HG03521 (cell line): Measurements from ENCODE around the gene BCAN.
A peak's percentile ranks its signal among the peaks of the same experiment; 100 is the strongest.

Source experiments
- ATAC-seq: cut with Tn5 transposase; IDR thresholded peaks from one replicate; pipeline ENCODE4 v1.9.1; 2021; ENCODE audit warnings: mild to moderate bottlenecking, moderate library complexity; ENCODE audit not compliant: unreplicated experiment

Gene BCAN

GRCh38 chr1:156659988-156660751 lies 18.3 kb downstream of the BCAN start:
- ATAC-seq = peak; percentile 77

- ATAC-seq = no peak
Measured at GRCh38 chr1:156660752-156661112, 18.8 kb downstream of the BCAN start.

- ATAC-seq = no peak
Measured at GRCh38 chr1:156662005-156662799, 20.3 kb downstream of the BCAN start.

DNA sequence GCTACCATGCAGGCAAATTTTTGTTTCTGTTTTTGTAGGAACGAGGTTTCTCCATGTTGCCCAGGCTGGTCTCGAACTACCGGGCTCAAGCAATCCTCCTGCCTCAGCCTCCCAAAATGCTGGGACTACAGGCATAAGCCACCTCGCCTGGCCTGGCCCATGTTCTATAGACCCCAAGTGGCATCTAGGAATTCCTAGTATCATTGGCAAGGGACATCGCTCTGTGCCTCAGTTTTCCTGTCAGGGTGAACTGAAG lies 20.8 kb downstream of the BCAN start:
- ATAC-seq = no peak

GRCh38 chr1:156663178-156663577 lies 21.3 kb downstream of the BCAN start:
- ATAC-seq = no peak

GRCh38 chr1:156664046-156664766 lies 22.3 kb downstream of the BCAN start:
- no peak for ATAC-seq

GRCh38 chr1:156664767-156665411 lies 23.0 kb downstream of the BCAN start:
- ATAC-seq = no peak

DNA sequence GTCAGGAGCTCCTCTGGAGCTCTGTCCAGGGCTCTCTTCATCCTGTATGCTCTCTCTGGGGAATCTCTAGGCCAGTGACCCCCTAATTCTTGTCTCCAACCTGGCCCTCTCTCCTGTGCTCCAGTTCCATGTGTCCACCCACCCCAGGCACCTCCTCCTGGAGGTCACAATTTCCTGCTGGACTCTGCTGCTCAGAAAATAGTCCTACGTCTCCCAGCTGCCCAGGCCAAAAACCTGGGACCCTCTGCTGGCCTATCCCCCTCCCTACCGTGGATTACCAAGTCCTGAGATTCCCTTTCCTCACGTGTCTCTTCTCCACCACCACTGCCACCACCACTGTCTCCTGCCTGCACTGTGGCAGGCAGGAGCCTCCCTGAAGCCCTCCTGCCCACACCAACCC lies 23.6 kb downstream of the BCAN start:
- no peak for ATAC-seq

GRCh38 chr1:156666862-156667609 lies 25.1 kb downstream of the BCAN start:
- ATAC-seq = no peak

DNA sequence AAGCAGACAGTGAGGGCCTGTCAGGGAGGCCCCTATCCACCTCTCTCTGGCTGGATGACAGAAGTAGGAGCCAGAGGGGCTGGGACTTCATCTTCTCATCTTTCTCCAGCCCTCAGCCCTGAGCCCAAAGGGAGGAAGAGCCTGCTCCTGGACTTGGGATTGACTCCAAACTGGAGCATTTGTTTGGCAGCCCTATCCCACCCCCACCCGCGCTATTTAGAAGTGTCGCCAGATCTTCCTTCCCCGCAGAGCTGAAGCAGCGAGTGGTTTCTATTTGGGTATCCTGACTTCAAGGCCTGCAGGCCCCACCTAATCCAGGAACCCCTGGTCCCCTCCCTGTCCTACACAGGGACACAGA lies 25.7 kb downstream of the BCAN start:
- no peak for ATAC-seq

GRCh38 chr1:156667968-156668709 lies 26.2 kb downstream of the BCAN start:
- no peak for ATAC-seq

DNA sequence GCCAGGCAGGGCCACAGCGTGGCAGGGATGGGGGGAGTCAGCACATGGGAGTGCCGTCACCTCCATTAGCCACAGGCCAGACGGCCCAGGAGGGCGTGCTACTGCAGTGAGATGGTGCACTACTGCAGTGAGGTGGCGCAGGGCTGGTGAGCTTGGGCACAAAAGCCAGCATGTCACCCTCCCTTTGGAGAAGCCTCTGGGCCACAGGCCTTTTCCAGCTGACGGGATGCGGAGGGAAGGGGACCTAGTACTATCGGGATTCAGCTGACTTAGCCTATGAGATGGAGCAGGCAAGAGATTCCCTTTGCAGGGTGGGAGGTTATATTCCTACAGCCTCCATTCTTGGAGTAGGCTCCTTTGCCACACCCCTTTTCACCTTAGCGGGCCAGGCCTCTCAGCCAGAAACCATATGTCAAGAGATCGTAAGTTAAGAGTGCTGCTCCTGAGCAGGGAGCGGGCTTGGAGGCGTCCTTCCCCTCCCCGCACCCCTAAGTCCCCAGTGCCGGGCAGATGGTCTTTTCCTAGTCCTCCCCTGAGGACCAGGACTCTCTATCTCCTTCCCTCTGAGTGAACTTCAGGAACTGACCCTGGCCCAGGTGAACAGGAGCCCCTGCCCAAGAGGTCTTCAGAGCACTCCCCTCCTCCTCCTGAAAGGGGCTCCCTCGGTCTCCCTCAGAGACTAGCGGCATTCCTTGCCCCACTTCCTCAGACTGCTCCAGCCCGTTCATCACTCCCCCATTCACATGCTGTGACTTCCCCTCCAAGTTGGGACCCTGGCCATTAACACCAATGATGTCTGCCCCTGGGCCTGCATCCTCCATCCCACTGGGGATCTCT lies 27.1 kb downstream of the BCAN start:
- no peak for ATAC-seq

GRCh38 chr1:156669794-156670193 lies 27.9 kb downstream of the BCAN start:
- ATAC-seq = no peak

DNA sequence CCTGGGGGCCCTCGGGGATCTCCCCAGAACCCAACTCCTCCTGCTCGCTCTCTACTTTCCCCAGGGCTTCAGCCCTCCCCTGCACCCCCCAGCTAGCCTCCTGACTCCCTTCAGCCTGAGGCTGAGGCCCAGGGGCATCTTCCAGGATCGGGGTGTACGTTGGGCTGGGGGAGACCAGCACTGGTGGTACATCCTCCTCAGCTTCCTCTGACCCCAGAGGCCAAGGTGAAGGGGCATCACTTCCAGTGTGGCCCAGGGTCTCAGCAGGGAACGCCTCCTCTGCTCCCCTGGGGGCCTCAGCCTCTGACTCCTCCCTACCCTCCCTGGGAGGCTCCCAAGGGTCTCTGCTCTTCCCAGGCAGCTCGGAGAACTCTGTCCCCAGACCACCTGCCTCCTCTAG lies 28.4 kb downstream of the BCAN start:
- no peak for ATAC-seq

DNA sequence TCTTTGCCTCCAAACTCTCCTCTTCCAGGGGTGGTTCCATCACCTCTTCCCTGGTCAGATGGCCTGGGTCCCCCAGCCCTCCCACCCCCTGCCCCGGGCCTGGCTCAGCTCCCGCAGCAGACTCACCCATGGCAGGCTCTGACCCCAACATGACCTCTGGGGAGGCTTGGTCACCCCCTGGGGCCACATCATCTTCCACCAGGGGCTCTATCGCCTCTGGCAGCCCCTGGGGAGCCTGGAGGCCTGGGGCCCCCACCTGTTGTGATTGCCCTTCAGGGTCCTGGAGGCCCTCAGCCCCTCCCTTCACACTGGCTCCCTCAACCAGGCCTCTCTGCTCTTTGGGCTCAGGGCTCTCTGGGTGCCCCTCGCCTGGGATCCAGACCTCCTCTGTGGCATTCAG lies 28.9 kb downstream of the BCAN start:
- ATAC-seq = no peak

DNA sequence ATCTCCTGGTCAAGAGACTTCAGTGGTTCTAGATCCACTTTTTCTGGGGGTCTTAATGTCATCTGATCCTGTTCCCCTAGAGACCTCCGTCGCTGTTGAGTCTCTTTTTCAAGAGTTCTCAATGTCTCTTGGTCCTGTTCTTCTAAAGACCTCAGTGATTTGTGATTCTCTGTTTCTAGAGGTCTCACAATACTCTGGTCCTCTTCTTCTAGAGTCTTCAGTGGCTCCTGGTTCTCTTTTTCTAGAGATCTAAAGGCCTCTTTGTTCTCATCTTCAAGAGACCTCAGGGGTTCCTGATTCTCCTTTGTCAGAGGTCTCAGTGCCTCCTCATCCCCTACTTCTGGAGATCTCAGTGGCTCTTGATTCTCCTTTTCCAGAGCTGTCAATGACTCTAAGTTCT lies 29.9 kb downstream of the BCAN start:
- ATAC-seq = no peak

DNA sequence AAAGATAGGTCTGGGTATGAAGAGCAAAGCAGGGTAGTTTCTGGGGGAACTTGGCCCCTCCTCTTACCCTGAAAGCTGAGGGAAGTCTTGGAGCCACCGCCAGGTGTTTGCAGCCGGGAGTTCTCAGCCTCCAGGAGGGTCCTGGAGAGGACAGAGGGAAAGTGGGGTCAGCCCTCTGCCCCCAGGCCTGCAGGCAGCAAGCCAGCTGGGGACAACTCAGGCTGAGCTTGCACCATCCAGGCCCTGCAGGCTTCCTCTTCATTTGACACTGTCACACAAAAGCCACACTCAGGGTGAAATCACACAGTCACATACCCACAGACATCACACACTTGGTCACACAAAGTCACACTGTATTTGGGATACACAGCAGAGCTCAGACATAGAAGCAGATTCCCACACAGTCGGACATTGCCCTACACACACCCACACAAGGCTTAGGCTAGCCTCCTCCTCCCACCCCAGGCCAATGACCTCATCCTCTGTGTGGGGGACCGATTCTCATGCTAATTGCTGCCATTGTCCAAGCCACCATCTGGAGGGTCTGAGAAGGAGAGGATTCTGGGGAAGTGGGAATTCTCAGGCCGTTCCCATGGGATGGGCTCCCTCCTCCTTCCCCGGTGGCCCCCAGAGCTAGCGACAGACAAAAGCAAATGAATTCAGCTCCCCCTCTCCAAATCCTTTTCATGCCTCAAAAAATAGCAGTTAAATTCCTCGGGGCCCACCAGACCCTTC lies 31.6 kb downstream of the BCAN start:
- ATAC-seq = no peak

GRCh38 chr1:156675210-156676113 lies 33.5 kb downstream of the BCAN start:
- ATAC-seq = no peak
